ENCODE measurements around the gene NKD1.

The NKD1 gene

GRCh38 chr16:50537533-50538290 is 10.5 kb upstream of the NKD1 start:
- peaks cover 19% of the 10 kb centered on the region for H3K27me3 Mint-ChIP-seq (ENCODE audit: low read depth)
- H3K27ac Mint-ChIP-seq: no peak overlapping the region
- no peak overlapping the region for H3K4me3 Mint-ChIP-seq
- no peak for DNase-seq (ENCODE audit: low spot score)
- H3K4me1 Mint-ChIP-seq (ENCODE audit: low read depth): no peaks in the 10 kb centered on the region
- H3K9me3 Mint-ChIP-seq: peaks cover under 1% of the 10 kb centered on the region
- H3K36me3 Mint-ChIP-seq (ENCODE audit: low read depth): no peaks in the 10 kb centered on the region

GRCh38 chr16:50538411-50539052 is 9.7 kb upstream of the NKD1 start:
- H3K27ac Mint-ChIP-seq: no peak overlapping the region
- H3K27me3 Mint-ChIP-seq (ENCODE audit: low read depth): peaks cover 26% of the 10 kb centered on the region
- no peaks in the 10 kb centered on the region for H3K4me1 Mint-ChIP-seq (ENCODE audit: low read depth)
- H3K9me3 Mint-ChIP-seq: peaks cover 9% of the 10 kb centered on the region
- no peaks in the 10 kb centered on the region for H3K36me3 Mint-ChIP-seq (ENCODE audit: low read depth)
- H3K4me3 Mint-ChIP-seq: no peak overlapping the region
- no peak for DNase-seq (ENCODE audit: low spot score)

DNA sequence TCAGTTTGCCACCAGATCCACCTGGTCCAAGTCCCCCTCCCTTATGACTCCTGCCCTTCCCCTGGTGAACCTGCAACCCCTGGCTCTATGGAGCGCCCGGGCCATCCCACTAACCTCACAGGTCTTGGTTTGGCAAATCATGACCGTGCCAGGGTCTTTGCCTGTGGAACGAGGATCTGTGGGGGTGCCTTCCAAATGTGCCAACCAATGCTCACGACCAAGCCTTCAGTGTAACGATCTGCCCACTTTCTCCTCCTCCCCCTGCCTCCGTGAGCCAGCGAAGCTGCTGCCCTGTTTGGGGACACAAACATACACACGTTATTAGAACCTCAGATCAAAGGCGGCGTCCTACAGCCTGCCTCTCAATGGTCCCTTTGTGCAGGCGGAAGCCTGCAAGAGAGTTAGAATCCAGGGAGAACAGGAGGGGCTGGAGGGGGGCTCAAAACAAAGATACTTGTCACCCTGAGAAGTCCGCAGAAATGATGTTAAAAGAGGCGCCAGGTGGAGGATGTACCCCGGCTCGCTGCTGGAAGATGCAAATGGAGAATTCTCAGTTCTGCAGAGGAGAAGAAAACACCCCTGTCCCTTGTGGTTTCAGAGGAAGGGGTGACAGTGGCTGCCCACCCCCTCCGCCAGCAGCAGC is 9.0 kb upstream of the NKD1 start:
- peaks cover 31% of the 10 kb centered on the region for H3K27me3 Mint-ChIP-seq (ENCODE audit: low read depth)
- DNase-seq (ENCODE audit: low spot score): no peak
- no peak overlapping the region for H3K4me3 Mint-ChIP-seq
- H3K36me3 Mint-ChIP-seq (ENCODE audit: low read depth): no peaks in the 10 kb centered on the region
- no peak overlapping the region for H3K27ac Mint-ChIP-seq
- peaks cover 15% of the 10 kb centered on the region for H3K9me3 Mint-ChIP-seq
- no peaks in the 10 kb centered on the region for H3K4me1 Mint-ChIP-seq (ENCODE audit: low read depth)

- no peak overlapping the region for H3K27ac Mint-ChIP-seq
- H3K4me3 Mint-ChIP-seq: no peak overlapping the region
- H3K36me3 Mint-ChIP-seq (ENCODE audit: low read depth): no peaks in the 10 kb centered on the region
- DNase-seq (ENCODE audit: low spot score): no peak
- peaks cover 39% of the 10 kb centered on the region for H3K27me3 Mint-ChIP-seq (ENCODE audit: low read depth)
- H3K4me1 Mint-ChIP-seq (ENCODE audit: low read depth): no peaks in the 10 kb centered on the region
- peaks cover 18% of the 10 kb centered on the region for H3K9me3 Mint-ChIP-seq
These were observed 8.1 kb upstream of the NKD1 start for GRCh38 chr16:50539822-50540710.

DNA sequence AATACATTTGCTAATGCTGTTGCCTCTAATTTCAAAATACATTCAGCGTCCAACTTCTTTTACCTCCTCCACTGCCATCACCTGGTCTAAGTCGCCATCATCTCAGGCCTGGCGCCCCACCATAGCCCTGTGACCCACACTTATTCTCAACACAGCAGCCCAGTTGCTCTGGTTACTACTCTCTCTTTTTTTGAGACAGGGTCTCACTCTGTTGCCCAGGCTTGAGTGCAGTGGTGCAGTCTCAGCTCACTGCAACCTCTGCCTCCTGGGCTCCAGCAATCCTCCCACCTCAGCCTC is 7.5 kb upstream of the NKD1 start:
- H3K4me1 Mint-ChIP-seq (ENCODE audit: low read depth): no peaks in the 10 kb centered on the region
- no peak for DNase-seq (ENCODE audit: low spot score)
- no peak overlapping the region for H3K4me3 Mint-ChIP-seq
- H3K27me3 Mint-ChIP-seq (ENCODE audit: low read depth): peaks cover 45% of the 10 kb centered on the region
- H3K9me3 Mint-ChIP-seq: peaks cover 18% of the 10 kb centered on the region
- H3K27ac Mint-ChIP-seq: no peak overlapping the region
- H3K36me3 Mint-ChIP-seq (ENCODE audit: low read depth): no peaks in the 10 kb centered on the region

DNA sequence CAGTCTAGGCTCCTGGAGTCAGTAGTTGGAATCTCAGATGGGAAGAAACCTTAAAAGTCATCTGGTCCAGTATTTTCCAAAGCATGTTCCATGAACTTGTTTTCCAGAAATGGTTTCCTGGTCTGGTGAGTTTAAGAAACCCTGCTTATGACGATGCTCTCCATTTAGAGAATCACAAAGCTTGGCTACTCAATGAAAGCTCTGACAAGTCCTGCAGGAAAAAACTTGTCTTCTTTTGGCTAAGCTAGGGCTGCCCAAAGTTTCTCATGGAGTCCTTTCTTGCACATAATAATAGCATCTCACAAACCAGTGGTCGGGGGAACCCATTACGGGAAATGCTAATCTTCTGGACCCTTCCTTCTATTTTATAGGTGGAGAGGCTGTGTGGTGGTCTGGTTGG is 5.5 kb upstream of the NKD1 start:
- Mint-ChIP-seq H3K4me1 (ENCODE audit: low read depth) (peaks cover 9% of the 10 kb centered on the region), H3K27me3 (ENCODE audit: low read depth) (peaks cover 50% of the 10 kb centered on the region), H3K9me3 (peaks cover 18% of the 10 kb centered on the region), H3K27ac (no peak overlapping the region), H3K4me3 (no peak overlapping the region), H3K36me3 (ENCODE audit: low read depth) (no peaks in the 10 kb centered on the region)
- DNase-seq (ENCODE audit: low spot score): no peak

DNA sequence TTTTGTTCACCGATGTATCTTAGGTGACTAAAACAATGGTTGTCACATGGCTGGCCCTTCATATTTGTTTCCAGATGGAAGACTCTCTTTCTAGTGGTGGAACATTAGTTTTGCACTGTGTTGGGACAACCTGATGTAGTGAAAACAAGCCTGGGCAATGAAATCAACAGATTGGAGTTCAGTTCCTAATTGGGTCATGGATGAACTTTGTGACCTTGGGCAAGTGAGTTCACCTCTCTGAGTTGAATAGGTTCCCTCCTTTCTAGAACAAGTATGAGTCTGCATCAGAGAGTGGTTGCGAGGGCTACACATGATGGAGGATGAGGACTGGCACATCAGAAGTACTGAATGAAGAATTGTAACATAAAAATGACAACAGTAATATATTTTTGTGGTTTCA is 2.1 kb upstream of the NKD1 start:
- H3K4me3 Mint-ChIP-seq: no peak overlapping the region
- no peaks in the 10 kb centered on the region for H3K36me3 Mint-ChIP-seq (ENCODE audit: low read depth)
- peaks cover 9% of the 10 kb centered on the region for H3K4me1 Mint-ChIP-seq (ENCODE audit: low read depth)
- peaks cover 18% of the 10 kb centered on the region for H3K9me3 Mint-ChIP-seq
- no peak for DNase-seq (ENCODE audit: low spot score)
- peaks cover 67% of the 10 kb centered on the region for H3K27me3 Mint-ChIP-seq (ENCODE audit: low read depth)
- H3K27ac Mint-ChIP-seq: no peak overlapping the region

DNA sequence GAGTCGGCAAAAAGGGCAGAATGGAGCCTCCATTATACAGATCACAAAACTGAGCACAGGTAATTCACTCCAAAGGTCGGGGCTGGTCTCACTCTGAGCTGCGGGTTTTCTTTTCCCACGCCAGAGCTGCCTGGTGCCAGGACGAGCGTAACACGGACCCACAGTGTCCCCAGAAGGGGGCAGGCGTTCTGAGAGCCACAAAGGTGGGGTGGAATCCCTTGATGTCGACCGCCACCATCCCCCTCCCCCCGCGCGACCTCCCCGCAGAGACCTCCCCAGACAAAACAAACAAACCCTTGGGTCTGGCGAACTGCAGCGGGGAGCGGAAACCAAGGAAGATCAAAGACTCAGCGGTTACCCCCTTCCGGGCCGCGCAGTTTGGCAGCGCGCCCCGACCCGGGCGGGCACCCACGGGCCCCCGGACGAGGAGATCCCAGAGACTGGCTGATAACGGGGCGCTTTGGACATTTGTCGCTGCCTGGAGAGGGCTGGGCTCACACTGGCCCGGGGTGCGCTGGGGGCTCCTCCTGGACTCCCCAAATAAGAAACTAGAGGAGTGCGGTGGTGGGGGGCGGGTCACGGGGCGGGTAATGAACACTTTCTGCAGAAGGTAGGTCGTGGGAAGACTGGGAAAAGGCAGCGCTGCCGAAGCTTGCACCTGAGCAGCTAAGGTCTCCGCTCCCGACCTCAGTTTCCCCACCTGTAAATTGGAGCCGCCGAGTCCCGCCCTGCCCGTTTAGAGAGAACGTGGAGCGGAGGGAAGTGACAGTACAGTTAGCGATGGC is 664 bp upstream of the NKD1 start:
- Mint-ChIP-seq H3K36me3 (ENCODE audit: low read depth) (no peaks in the 10 kb centered on the region), H3K4me3 (peak overlapping the region; percentile 87), H3K9me3 (peaks cover 18% of the 10 kb centered on the region), H3K27ac (peak overlapping the region; percentile 73), H3K4me1 (ENCODE audit: low read depth) (peaks cover 9% of the 10 kb centered on the region), H3K27me3 (ENCODE audit: low read depth) (peaks cover 67% of the 10 kb centered on the region)
- peak; percentile 51 for DNase-seq (ENCODE audit: low spot score)

- H3K4me3 Mint-ChIP-seq: peak overlapping the region; percentile 73
- H3K27me3 Mint-ChIP-seq (ENCODE audit: low read depth): peaks cover 63% of the 10 kb centered on the region
- DNase-seq (ENCODE audit: low spot score): no peak
- peaks cover 4% of the 10 kb centered on the region for H3K9me3 Mint-ChIP-seq
- H3K36me3 Mint-ChIP-seq (ENCODE audit: low read depth): no peaks in the 10 kb centered on the region
- H3K4me1 Mint-ChIP-seq (ENCODE audit: low read depth): peaks cover 9% of the 10 kb centered on the region
- no peak overlapping the region for H3K27ac Mint-ChIP-seq
These were observed 839 bp downstream of the NKD1 start for GRCh38 chr16:50548909-50549560.

DNA sequence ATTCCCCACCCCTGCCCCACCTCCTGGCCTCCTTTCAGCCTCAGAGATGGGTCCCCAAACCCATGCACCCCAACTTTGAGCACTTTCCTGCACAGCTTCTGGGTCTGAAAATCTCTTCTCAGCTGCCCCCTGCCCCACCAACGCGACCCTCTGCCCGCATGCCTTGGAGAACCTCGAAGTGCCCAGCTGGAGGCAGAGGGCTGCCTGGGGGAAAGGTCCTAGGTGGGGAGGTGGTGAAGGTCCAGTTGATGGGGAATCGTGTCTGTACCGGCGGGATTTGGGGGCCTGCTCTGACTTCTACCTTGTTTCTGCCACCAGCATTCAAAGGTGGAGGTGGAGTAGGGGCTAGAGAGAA is 1.3 kb downstream of the NKD1 start:
- no peak overlapping the region for H3K27ac Mint-ChIP-seq
- H3K9me3 Mint-ChIP-seq: no peaks in the 10 kb centered on the region
- H3K4me1 Mint-ChIP-seq (ENCODE audit: low read depth): peaks cover 9% of the 10 kb centered on the region
- H3K4me3 Mint-ChIP-seq: peak overlapping the region; percentile 52
- peaks cover 60% of the 10 kb centered on the region for H3K27me3 Mint-ChIP-seq (ENCODE audit: low read depth)
- DNase-seq (ENCODE audit: low spot score): no peak
- no peaks in the 10 kb centered on the region for H3K36me3 Mint-ChIP-seq (ENCODE audit: low read depth)

DNA sequence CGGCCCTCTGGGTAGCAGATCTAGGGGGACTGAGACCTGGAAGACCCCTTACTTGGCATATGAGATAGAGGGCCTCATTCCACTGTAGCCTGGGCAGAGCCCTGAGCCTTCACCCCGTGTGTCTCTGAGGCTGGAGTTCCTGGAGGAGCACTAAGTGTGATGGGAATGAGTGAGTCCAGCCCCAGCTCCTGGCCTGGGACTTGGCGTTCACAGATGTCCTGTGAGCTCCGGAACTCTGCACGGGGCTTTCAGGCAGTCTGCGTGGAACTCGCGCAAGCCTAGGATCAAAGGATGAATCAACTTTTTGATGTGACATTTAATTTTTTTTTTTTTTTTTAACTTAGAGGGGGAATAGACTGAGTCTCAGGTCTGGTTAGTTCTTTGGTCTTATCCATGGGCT is 1.8 kb downstream of the NKD1 start:
- DNase-seq (ENCODE audit: low spot score): no peak
- Mint-ChIP-seq H3K27me3 (ENCODE audit: low read depth) (peaks cover 56% of the 10 kb centered on the region), H3K4me1 (ENCODE audit: low read depth) (peaks cover 9% of the 10 kb centered on the region), H3K27ac (no peak overlapping the region), H3K4me3 (peak overlapping the region; percentile 52), H3K9me3 (no peaks in the 10 kb centered on the region), H3K36me3 (ENCODE audit: low read depth) (no peaks in the 10 kb centered on the region)

GRCh38 chr16:50550866-50551641 is 2.9 kb downstream of the NKD1 start:
- Mint-ChIP-seq H3K36me3 (ENCODE audit: low read depth) (no peaks in the 10 kb centered on the region), H3K4me1 (ENCODE audit: low read depth) (peaks cover 8% of the 10 kb centered on the region), H3K27ac (no peak overlapping the region), H3K27me3 (ENCODE audit: low read depth) (peaks cover 45% of the 10 kb centered on the region), H3K4me3 (no peak overlapping the region), H3K9me3 (no peaks in the 10 kb centered on the region)
- DNase-seq (ENCODE audit: low spot score): no peak

Data from T-helper 2 cell treated with Interferon-gamma antibody and Interleukin-4, amounts not matched to agents 5 μg/mL and 100 μg/mL, for 36 hours (primary cell).